ENCODE measurements around the gene PKMYT1.

DNA sequence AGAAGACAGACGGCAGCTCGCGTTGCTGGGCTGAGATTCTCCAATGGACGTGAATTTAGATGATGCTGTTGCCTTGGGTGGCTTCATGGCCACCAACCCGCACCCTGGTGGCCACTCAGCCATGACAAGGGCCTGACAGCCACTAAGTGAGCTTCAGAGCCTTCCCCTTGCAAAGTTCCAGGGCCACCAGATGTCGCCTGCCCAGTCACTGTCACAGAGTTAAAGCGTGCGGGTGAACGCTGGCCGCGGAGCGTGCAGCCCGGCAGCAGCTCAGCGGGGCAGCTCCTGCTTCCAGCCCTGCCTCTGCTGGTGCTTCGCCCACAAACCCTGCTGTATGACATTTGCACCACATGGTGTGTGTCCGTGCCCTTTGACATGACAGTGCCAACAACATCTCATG lies 29.5 kb downstream of the PKMYT1 start:
- TF ChIP-seq CTCF (IDR thresholded peaks at IDR 0.05) (no peak), POLR2A (IDR thresholded peaks at IDR 0.05) (no peak)
